Measurements from ENCODE around the gene IPMK.

IPMK gene

GRCh38 chr10:58267713-58268453, at the start of gene IPMK:
TSS of gene IPMK (minus strand) at chr10:58267894. CDS start at chr10:58267611, 283 bp downstream.
- Histone ChIP-seq H3K27ac (ENCODE audit: poor library complexity, severe bottlenecking) (peak within 1 kb of the TSS; percentile 89), H3K27me3 (ENCODE audit: insufficient read depth, poor library complexity, severe bottlenecking) (no peaks in the 10 kb centered on the region), H3K36me3 (ENCODE audit: low read depth) (no peaks in the 10 kb centered on the region), H3K4me1 (ENCODE audit: insufficient read depth, poor library complexity, severe bottlenecking) (peaks cover 14% of the 10 kb centered on the region), H3K4me3 (ENCODE audit: severe bottlenecking) (peak within 1 kb of the TSS; percentile 61), H3K9me3 (ENCODE audit: severe bottlenecking) (no peaks in the 10 kb centered on the region)
- ATAC-seq (ENCODE audit: low read depth) (peak; percentile 64), DNase-seq (ENCODE audit: low spot score) (peak; percentile 88)
- no peak for TF ChIP-seq CTCF (IDR thresholded peaks at IDR 0.05; ENCODE audit: poor library complexity, severe bottlenecking)

GRCh38 chr10:58316874-58317273, 49.2 kb upstream of the IPMK start:
- Histone ChIP-seq H3K27ac (ENCODE audit: poor library complexity, severe bottlenecking) (no peak overlapping the region), H3K36me3 (ENCODE audit: low read depth) (no peaks in the 10 kb centered on the region), H3K4me3 (ENCODE audit: severe bottlenecking) (no peak overlapping the region), H3K4me1 (ENCODE audit: insufficient read depth, poor library complexity, severe bottlenecking) (no peaks in the 10 kb centered on the region), H3K27me3 (ENCODE audit: insufficient read depth, poor library complexity, severe bottlenecking) (no peaks in the 10 kb centered on the region), H3K9me3 (ENCODE audit: severe bottlenecking) (no peaks in the 10 kb centered on the region)
- no peak for DNase-seq (ENCODE audit: low spot score)
- no peak for TF ChIP-seq CTCF (IDR thresholded peaks at IDR 0.05; ENCODE audit: poor library complexity, severe bottlenecking)
- no peak for ATAC-seq (ENCODE audit: low read depth)

GRCh38 chr10:58311026-58311425, 43.3 kb upstream of the IPMK start:
- ATAC-seq (ENCODE audit: low read depth) = no peak
- no peaks in the 10 kb centered on the region for H3K36me3 ChIP-seq (ENCODE audit: low read depth)
- no peak for DNase-seq (ENCODE audit: low spot score)
- no peak overlapping the region for H3K4me3 ChIP-seq (ENCODE audit: severe bottlenecking)
- no peak for TF ChIP-seq CTCF (IDR thresholded peaks at IDR 0.05; ENCODE audit: poor library complexity, severe bottlenecking)
- H3K4me1 ChIP-seq (ENCODE audit: insufficient read depth, poor library complexity, severe bottlenecking) = no peaks in the 10 kb centered on the region
- H3K9me3 ChIP-seq (ENCODE audit: severe bottlenecking) = no peaks in the 10 kb centered on the region
- no peaks in the 10 kb centered on the region for H3K27me3 ChIP-seq (ENCODE audit: insufficient read depth, poor library complexity, severe bottlenecking)
- H3K27ac ChIP-seq (ENCODE audit: poor library complexity, severe bottlenecking) = no peak overlapping the region

GRCh38 chr10:58307676-58308075, 40.0 kb upstream of the IPMK start:
- Histone ChIP-seq H3K27ac (ENCODE audit: poor library complexity, severe bottlenecking) (no peak overlapping the region), H3K36me3 (ENCODE audit: low read depth) (no peaks in the 10 kb centered on the region), H3K27me3 (ENCODE audit: insufficient read depth, poor library complexity, severe bottlenecking) (peaks cover under 1% of the 10 kb centered on the region), H3K9me3 (ENCODE audit: severe bottlenecking) (no peaks in the 10 kb centered on the region), H3K4me3 (ENCODE audit: severe bottlenecking) (no peak overlapping the region), H3K4me1 (ENCODE audit: insufficient read depth, poor library complexity, severe bottlenecking) (no peaks in the 10 kb centered on the region)
- TF ChIP-seq CTCF (IDR thresholded peaks at IDR 0.05; ENCODE audit: poor library complexity, severe bottlenecking) = no peak
- no peak for ATAC-seq (ENCODE audit: low read depth)
- DNase-seq (ENCODE audit: low spot score) = no peak

GRCh38 chr10:58305821-58306220, 38.1 kb upstream of the IPMK start:
- TF ChIP-seq CTCF (IDR thresholded peaks at IDR 0.05; ENCODE audit: poor library complexity, severe bottlenecking) = no peak
- DNase-seq (ENCODE audit: low spot score) (no peak), ATAC-seq (ENCODE audit: low read depth) (no peak)
- no peaks in the 10 kb centered on the region for H3K36me3 ChIP-seq (ENCODE audit: low read depth)
- H3K9me3 ChIP-seq (ENCODE audit: severe bottlenecking) = no peaks in the 10 kb centered on the region
- no peaks in the 10 kb centered on the region for H3K4me1 ChIP-seq (ENCODE audit: insufficient read depth, poor library complexity, severe bottlenecking)
- H3K27ac ChIP-seq (ENCODE audit: poor library complexity, severe bottlenecking) = no peak overlapping the region
- H3K27me3 ChIP-seq (ENCODE audit: insufficient read depth, poor library complexity, severe bottlenecking) = peaks cover 3% of the 10 kb centered on the region
- no peak overlapping the region for H3K4me3 ChIP-seq (ENCODE audit: severe bottlenecking)
